GM19324 (cell line): Measurements from ENCODE around the gene MIER2.
"Not testable (repeated sequence)": the region's sequence is repeated elsewhere in the genome, so short reads cannot be mapped to it uniquely, and the experiment has no call there.

Source experiments
- ATAC-seq: cut with Tn5 transposase; IDR thresholded peaks from one replicate; pipeline ENCODE4 v1.9.1; 2021; ENCODE audit warnings: mild to moderate bottlenecking, moderate library complexity; ENCODE audit not compliant: unreplicated experiment, low FRiP score

Gene MIER2

DNA sequence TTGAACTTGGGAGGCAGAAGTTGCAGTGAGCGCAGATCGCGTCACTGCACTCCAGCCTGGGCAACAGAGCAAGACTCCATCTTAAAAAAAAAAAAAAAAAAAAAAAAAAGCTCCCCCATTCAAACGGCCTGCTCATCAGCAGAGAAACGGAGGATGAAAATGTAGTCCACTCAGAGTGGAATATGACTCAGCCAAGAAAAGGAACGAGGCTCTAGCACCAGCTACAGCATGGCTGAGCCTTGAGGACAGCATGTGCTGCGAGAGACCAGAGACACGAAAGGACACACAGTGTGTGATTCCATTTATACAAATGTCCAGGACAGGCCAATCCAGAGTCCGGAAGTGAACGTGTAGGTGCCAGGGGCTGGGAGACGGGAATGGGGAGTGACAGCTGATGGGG lies 18.1 kb upstream of the MIER2 start:
- ATAC-seq = no peak

DNA sequence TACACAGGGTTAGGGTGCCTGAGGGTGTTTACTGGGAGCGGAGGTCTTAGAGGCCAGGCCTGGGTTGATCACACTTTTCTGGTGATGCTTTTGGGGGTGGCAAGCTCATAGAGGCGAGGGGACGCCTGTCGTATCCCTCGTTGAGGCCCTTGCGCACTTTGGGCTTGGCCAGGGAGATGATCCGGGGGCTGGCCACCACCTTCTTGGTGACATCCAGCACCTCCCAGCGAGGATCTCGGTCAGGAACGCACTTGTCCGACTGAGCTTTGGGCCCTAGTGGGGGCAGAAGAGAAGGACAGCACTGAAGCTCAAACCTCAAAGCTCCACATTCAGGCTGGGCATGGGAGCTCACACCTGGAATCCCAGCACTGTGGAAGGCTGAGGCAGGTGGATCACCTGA lies 17.6 kb upstream of the MIER2 start:
- ATAC-seq = no peak

DNA sequence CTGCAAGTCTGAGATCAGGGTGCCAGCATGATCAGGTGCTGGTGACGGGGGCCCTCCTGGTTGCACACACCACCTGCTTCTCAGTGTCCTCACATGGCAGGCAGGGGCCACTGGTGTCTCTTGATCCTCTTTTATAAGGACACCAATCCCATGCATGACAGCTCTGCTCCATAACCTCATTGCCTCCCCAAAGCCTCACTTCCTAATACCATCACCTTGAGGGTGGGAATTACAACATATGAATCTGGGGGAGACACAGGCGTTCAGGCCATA lies 15.0 kb upstream of the MIER2 start:
- no peak for ATAC-seq

DNA sequence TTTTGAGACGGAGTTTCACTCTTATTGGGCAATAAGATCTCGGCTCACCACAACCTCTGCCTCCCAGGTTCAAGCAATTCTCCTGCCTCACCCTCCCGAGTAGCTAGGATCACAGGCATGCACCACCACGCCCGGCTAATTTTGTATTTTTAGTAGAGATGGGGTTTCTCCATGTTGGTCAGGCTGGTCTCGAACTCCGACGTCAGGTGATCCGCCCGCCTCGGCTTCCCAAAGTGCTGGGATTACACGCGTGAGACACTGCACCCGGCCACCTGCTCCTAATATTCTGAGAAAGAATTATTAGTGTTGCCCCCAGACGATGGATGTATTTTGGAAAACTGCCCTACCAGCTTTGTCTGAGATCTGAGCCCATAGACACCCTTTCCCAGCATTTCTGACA lies 10.9 kb upstream of the MIER2 start:
- ATAC-seq = not testable (repeated sequence)

DNA sequence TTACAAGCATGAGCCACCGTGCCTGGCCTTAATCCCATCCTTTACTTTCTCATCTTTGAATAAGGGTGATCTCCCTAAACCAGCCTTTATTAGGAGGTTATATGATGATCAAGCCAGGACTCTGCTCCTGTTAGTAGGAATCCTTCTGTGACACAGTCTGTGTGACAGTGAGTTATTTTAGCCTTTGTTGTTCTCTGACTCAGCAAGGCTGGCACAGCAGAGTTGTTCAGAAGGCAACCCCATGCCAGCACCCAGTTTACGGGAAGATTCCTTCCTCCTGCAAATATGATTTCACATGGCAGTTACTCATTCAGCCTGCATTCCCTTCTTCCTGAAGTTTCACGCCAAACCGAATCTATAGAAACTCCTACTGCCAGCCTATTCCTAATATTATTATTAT lies 10.5 kb upstream of the MIER2 start:
- no peak for ATAC-seq

DNA sequence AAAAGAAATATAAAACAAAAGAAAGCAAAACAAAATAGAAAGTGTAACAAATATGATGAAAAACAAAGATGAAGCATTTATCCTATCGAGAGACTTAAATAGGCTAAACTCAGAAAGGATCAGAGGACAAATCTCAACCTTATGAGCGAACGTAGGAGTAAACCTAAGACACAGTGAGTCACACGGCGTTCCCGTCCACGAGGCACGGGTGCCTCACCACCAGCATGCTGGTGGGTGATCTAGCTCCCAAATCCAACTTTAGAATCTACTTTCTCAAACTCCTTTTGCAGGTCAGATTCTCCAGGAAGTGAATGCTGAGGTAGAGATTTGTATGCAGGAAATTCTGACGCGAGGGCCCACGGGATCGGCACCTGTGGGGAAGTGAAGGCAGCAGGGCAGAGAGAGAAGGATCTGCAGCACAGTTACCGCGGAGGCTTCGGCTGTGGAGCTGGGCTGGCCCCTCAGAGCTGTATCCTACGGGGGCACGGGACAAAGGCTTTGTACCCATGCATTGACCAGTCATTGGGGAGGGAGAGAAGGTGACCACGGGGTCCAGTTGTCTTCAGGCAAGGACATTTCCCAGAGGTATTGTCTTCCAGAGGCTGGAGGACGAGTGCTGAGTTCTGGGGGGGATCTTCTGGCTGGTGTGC lies 7.5 kb upstream of the MIER2 start:
- ATAC-seq = no peak

DNA sequence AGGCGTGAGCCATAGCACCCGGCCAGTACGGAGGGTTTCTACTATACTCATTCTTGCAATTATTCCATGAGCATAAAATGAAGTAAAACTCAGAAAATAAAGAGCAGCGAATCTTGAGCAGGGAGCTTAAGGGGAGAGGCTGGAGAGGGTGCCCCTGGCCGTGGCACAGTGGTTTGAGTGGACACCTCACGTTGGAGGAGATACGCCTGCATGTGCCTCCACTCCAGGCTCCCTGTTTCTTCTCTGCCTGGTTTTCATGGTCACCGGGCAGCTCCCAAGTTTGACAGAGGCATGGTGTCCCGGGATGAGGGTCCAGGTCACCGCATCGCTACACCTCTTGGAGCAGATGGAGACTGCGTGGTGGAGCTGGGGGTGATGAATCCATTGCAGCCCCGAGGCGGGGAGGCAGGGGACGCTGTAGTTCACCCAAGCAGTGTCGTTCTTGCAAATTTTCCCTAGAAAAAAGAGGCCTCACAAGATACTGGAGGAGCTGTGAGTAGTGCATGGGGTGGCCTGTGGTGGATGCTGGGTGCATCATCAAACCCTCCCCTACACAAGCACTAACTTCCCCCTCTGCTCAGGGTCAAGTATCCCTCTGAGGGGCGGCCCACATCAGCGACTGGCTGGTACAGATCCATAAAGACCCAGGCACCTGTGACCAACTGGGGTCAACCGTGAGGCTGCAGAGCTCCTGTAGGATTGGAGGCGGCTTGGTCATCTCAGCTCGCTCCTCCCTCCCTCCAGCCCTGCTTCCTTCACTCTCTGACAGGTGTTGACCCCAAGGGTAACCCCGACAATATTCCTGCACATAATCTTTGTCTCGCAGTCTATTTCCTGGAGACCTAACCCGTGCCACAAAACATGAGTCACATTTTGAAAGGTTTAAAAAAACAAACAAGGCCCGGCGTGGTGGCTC lies 3.6 kb upstream of the MIER2 start:
- no peak for ATAC-seq

DNA sequence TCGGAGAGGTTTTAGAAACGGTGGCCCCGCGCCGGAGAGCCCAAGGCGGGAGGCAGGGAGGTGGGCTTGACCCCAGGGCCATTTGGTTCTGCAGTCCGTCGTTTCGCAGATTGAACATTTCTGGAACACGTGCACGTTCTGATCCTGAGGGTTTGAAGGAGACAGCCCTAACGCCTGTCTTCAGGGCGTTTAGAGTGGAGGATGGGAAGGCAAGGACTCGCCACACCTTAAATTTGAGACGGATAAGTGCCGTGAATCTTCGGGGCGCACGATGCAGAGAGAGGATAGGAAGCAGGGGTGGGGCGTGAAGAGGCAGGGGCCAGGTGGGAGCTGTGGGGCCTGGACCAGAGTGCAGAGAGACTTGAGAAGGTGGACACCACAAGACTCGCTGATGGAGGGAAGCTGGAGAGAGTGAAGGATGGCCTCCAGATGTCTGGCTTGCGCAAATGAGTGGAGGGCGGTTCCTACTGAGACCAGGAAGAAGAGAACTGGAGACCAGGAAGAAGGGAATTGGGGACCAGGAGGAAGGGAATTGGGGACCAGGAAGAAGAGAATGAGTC lies 804 bp upstream of the MIER2 start:
- ATAC-seq = no peak

DNA sequence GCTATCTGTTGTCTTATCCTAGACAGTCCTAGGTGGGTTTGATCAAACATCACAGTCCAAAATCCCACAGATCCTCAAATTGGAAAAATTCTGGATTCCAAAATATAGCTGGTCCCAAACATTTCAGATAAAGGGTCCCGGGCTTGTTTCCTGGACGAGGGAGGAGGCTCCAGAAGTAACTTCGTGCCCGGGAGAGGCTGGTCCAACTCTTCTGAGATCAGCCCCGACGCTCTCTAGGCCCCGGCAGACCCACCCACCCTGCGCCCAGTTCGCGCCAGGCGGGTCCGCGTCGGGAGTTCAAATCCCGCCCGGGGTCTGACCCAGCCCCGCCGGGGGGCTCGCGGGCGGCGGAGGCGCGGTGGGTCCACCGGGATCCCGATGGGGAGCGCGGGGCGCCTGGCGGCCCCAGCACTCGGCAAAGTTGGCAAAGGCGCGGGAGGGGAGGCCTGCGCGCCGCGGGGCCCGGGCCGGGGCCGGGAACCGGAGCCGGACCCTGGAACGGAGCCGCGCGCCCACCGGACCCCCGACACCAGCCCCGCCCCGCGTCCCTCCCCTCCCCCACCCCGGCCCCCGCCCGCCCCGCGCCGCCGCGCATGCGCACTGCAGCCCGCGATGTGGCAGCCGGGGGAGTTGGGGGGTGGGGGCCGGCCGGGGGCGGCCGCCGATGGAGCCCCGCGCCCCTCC lies 513 bp downstream of the MIER2 start:
- ATAC-seq = peak; percentile 35

DNA sequence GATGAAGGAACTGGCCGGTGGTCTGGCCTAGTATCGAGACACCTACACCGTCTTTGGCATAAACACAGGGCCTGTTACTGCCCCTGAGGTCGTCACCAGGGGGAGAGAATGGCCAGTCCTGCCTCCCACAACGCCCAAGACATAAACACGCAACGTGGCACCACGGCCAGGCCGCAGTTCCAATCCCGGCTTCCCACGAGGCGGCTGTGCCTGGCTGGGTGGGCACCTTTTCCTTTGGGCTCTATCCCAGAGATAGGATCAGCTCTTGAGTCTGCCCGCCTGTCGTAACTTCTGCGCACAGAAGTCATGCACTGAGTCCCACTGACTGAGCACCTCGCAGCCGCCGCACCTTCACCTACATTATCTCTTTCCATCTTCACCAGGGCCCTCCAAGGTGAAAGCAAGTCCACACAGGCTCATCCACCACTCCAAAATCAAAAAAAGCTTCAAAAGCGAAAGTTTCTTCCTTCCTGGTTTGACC lies 1.1 kb downstream of the MIER2 start:
- ATAC-seq = no peak

DNA sequence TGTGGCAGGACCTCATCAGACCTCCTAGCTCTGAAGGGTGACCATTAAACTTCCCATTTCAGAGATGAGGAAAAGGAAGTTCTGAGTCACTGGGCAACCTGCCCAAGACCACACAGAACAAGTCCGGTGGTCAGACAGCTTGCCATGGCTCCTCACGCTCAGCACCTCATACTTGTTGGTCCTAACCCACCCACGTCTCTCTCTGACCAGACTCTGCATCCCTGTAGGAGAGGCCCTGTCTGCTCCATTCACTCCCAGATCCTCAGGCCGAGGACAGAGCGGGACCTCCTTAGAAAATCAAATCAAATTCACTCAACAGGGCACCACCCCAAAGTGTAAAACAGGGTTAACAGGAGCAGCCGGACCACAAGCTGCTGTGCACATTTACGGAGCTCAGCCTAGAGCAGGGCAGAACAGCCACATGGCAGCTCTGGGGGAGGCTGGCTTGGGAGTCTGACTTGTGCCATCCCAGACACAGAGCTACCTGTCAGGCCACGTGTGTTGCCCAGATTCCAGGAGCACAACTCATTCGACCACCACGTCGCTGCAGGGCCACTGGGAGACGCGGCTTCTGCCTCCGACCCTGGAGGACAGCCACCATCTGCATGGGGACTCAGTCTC lies 1.7 kb downstream of the MIER2 start:
- ATAC-seq = no peak

DNA sequence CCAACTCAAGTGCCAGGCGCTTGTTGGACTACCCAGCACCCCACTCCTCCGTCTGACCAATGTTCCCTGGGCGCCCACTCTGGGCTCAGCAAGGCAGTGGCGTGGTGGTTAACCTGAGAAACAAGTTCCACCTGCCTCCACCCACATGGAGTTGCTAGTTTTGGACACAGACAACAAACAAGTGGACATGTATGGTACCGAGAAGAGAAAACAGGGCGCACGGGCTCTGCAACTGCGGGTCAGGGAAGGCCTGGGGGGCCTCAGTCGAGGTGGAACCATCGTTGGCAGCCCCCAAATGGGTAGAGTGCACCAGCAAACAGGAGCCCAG lies 2.5 kb downstream of the MIER2 start:
- no peak for ATAC-seq

DNA sequence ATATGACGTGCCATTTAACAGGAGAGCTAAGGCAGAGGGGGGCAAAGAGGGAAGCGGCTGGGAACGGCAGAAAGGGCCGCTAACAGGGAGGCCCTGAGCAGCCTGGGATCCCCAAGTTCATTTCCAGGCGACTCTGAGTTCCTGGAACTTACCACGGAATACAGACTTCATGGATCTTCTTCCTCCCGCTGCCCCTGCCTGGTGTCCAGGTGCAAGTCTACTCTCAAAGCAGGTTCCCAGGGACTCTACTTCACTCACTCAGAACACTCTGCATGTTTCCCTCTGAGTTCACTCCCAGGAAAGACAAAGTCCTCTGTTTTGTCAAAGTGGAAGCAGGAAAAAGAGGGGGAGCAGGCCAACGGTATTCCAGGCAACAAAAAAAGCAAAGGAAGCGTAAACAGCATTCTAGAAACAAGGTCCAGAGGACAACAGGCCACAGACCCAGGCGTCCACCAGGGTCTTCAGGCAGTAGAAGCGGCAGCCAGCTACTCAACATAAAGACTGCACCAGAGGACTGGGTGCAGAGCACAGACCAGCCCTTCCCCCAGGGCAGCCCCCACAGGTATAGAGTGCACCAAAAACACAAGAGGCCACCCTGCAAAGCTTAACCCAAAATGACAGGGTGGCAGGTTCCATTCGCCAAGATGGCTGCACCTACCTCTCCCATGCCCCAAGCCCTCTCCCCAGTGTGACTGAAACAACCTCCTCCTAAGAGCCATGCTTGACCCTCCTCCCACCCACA lies 3.0 kb downstream of the MIER2 start:
- no peak for ATAC-seq

DNA sequence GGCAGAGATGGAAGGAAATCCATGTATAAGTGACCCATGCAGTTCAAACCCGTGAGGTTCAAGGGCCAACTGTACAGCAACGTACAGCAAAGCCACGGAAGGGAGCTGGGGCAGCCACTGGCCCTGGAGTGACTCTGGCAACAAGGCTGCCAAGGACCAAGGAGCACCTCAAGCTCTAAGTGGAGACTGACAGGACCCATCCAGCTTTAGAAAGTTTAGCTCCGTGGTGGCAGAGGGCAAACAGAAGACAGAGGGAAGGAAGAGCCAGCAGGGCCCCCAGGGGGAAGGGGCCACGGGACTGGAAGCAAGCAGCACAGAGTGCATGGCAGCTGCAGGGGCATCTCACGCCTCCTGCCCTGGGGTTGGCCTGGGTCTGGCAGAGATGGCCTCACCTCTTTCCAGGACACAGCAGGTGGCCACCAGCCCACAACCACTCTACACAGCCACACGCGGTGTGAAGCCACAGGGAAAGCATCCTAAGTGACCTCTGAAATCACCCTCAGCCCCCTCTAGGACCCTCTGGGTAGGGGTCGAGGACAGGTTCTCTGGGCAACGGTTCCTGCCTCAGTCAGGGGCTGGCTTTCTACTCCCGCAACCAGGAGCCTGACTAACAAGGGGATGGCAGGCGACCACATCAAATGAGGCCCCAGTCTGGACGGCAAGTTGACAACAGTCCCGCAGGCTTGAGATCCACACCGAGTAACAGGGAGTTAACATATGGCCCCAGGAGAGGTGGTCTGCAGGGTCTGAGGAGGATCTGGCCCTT lies 3.8 kb downstream of the MIER2 start:
- ATAC-seq = no peak

DNA sequence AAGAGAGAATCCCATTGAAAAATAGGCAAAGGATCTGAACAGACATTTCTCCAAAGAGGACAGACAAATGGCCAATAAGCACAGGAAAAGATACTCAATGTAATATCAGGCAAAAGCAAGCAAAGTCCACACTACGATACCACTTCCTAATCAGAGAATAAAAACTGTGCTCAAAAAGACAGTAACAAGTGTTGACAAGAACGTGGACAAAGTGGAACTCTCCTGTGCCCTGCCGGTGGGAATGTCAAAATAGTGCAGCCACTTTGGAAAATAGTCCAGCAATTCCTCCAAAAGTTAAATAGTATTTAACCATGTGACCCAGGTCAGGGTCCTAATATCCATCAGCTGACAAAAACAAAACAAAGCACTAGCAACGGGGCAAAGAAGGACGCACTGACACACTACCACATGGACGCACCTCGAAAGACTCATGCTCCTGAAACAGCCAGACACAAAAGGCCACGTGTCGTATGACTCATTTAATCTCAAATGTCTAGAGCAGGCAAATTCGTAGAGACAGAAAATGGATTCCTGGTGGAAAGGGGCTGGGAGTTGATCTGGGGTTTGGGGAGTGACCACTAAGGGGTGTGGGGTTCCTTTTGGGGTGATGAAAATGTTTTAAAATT lies 5.2 kb downstream of the MIER2 start:
- ATAC-seq = no peak

DNA sequence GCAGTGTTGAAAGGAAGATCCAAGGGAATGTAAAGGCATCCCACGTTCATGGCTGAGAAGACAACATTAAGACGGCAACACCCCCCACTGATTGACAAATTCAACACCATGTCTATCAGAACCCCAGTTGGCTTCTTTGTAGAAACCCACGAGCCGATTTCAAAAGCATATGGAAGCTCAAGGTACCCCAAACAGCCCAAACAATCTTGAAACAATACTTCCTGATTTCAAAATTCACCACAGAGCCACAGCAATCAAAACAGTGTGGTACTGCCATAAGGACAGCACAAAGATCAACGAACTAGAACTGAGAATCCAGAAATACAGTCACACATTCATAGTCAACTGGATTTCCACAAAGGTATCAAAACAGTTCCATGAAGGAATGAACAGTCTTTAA lies 6.2 kb downstream of the MIER2 start:
- ATAC-seq = no peak

DNA sequence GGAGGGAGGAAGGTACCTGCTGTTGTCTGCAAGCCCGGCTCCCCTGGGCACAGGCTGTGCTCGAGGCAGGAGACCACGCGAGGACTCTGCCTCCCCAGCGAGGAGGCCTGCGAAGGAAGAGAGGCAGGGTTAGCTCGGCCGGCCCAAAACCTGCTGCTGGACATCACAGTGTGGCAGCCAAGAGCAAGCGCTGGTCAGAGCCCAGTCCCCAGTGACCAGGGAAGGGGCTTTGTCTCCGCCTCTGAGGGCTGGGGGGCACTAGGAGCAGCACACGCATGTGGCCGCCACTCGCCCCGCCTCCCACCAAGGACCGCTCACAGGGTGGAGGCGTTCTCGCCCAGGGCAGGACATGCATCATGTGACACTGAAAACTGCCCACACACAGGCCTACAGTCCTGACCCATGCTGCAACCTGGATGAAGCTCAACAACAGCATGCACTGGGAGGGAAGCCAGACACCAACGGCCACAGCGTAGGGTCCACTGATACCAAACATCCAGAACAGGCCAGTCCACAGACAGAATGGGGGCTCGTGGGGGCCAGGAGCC lies 8.5 kb downstream of the MIER2 start:
- ATAC-seq = no peak

DNA sequence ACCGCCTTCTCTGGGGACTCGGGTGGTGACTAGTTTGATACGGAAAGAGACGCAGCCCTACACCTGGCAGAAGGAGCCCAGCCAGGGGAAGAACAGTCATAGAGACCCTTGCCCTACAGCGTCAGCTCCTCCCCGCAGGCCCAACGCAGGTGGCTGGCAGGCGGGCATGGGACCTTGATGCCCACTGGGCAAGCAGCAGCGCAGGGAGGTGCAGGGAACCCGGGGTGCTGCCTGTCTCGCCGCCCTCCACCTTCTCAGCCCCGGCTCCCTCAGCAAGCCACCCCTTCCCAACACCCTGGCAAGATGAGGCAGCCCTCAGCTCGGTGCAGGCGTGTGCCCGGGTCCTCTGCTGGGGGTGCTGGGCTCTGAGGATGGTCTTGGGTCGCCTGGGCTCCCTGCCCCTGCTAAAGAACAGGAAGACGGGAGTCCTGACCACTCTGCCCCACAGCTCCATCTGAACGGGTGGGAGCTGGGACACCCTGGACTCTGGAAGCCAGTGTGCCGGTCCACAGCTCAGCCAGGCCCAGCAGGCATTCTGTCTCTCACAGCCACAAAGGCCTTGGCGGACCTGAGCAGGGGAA lies 9.0 kb downstream of the MIER2 start:
- no peak for ATAC-seq

DNA sequence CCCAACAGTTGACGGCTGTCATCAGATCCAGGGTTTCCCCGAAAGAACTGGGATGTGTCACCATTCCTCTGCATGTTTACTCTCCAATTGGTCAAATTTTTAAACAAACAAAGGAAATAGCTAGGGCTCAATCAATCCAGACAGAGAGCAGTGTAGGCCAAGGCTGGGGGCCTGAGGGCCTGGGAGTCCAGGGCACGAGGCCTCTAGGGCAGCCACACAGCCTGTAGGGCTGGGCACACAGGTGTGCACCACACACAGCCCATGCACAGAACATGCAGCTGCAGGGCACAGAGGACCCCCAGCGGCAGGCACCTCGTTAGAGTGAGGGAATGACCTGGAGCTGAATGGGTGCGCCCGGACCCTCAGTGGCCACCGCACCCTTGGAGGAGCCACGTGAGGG lies 9.5 kb downstream of the MIER2 start:
- ATAC-seq = no peak
